ENCODE measurements around the gene ZCCHC9. TPM values are rescaled to one million over a fixed set of nuclear protein-coding genes. Genes with fewer than 3 reads are reported as not detected.

Gene ZCCHC9
- total RNA-seq, 1 donor from 2014 or later = 16.2 TPM

GRCh38 chr5:81354093-81354492 is 52.7 kb downstream of the ZCCHC9 start:
- no peak for DNase-seq (ENCODE audit: extremely low read depth, low read depth, low spot score)

GRCh38 chr5:81355291-81356251 is 54.2 kb downstream of the ZCCHC9 start:
- DNase-seq (ENCODE audit: extremely low read depth, low read depth, low spot score) = no peak

GRCh38 chr5:81359108-81359507 is 57.7 kb downstream of the ZCCHC9 start:
- no peak for DNase-seq (ENCODE audit: extremely low read depth, low read depth, low spot score)

- DNase-seq (ENCODE audit: extremely low read depth, low read depth, low spot score) = no peak
Observed at GRCh38 chr5:81359881-81360280, 58.5 kb downstream of the ZCCHC9 start.

GRCh38 chr5:81360640-81361039 is 59.3 kb downstream of the ZCCHC9 start:
- DNase-seq (ENCODE audit: extremely low read depth, low read depth, low spot score) = no peak

GRCh38 chr5:81361600-81361999 is 60.2 kb downstream of the ZCCHC9 start:
- DNase-seq (ENCODE audit: extremely low read depth, low read depth, low spot score) = no peak

Other genes starting within 250 kb of the ZCCHC9 start
- 0.34 TPM in 1 of 2 replicates, not detected in the other for gene CKMT2, start 68.3 kb upstream of the ZCCHC9 start, total RNA-seq
- gene ACOT12, start 92.5 kb downstream of the ZCCHC9 start, total RNA-seq = not detected in 2 replicates